SK-N-SH (cell line): ENCODE data around the gene RPL4. TPM values are rescaled to one million over a fixed set of nuclear protein-coding genes. Genes with fewer than 3 reads are reported as not detected.
"Not testable (repeated sequence)": the region's sequence is repeated elsewhere in the genome, so short reads cannot be mapped to it uniquely, and the experiment has no call there.

ENCODE experiments used
- CTCF ChIA-PET: fragments of 300-600, 350-600 bp; formaldehyde crosslinking; extraction: SDS; loops from one replicate; lab custom pipeline; 2021; lab: Yijun Ruan, JAX
- POLR2A ChIA-PET: fragments of 350-600 bp; sonication (Branson Sonifier 250); formaldehyde crosslinking; extraction: SDS; loops from one replicate; lab custom pipeline; 2020; ENCODE audit warnings: antibody characterized with exemption, inconsistent platforms; lab: Yijun Ruan, JAX
- DNase-seq: peaks from one replicate; pipeline ENCODE4 v3.0.0; 2012
- H2AFZ ChIP-seq: fragments of 200-600 bp; sonication (generic); 2 replicates; pipeline ENCODE4 v1.8.1; 2016; ENCODE audit warnings: antibody characterized with exemption, mild to moderate bottlenecking, low read depth
- H3F3A ChIP-seq: fragments of 200-600 bp; sonication (generic); replicated peaks from 2 replicates; pipeline ENCODE3; 2016; ENCODE audit warnings: antibody characterized with exemption, mild to moderate bottlenecking; ENCODE audit not compliant: insufficient read depth
- H3K27ac ChIP-seq, 2 experiments: fragments of 200-500 bp in 1 of 2; fragments of 200-600 bp in 1 of 2; sonication (Bioruptor generic) in 1 of 2; sonication (generic), shearing (Covaris generic) in 1 of 2; 2 replicates each; pipeline versions ENCODE4 v1.5.1 to v1.6.1; 2014 to 2016; ENCODE audit warnings: low read depth in 2 of 2, inconsistent platforms in 1 of 2, low read length in 1 of 2, mild to moderate bottlenecking in 1 of 2, mixed read lengths in 1 of 2
- H3K27me3 ChIP-seq: fragments of 200-600 bp; sonication (generic), shearing (Covaris generic); 2 replicates; pipeline ENCODE4 v1.6.1; 2016; ENCODE audit warnings: mixed run types; ENCODE audit not compliant: insufficient read depth
- H3K36me3 ChIP-seq, 2 experiments: fragments of 200-500 bp in 1 of 2; fragments of 200-600 bp in 1 of 2; sonication (Bioruptor generic) in 1 of 2; sonication (generic) in 1 of 2; replicated peaks in 1 of 2; 2 replicates each; pipeline versions ENCODE3 to v1.5.1; 2014 to 2016; ENCODE audit warnings: low read length in 1 of 2, mild to moderate bottlenecking in 1 of 2; ENCODE audit not compliant: insufficient read depth in 2 of 2, control insufficient read depth in 1 of 2
- H3K4me1 ChIP-seq, 2 experiments: fragments of 200-500 bp in 1 of 2; fragments of 200-600 bp in 1 of 2; sonication (Bioruptor generic) in 1 of 2; sonication (generic), shearing (Covaris generic) in 1 of 2; 2 replicates each; pipeline versions ENCODE4 v1.5.1 to v1.6.1; 2014 to 2016; ENCODE audit warnings: low read depth in 1 of 2, low read length in 1 of 2, mixed run types in 1 of 2; ENCODE audit not compliant: insufficient read depth in 2 of 2, control insufficient read depth in 1 of 2
- H3K4me2 ChIP-seq: fragments of 200-600 bp; sonication (generic), shearing (Covaris generic); 2 replicates; pipeline ENCODE4 v1.6.1; 2017; ENCODE audit warnings: mixed run types
- H3K4me3 ChIP-seq, 2 experiments: fragments of 200-500 bp in 1 of 2; fragments of 200-600 bp in 1 of 2; sonication (Bioruptor generic) in 1 of 2; sonication (generic), shearing (Covaris generic) in 1 of 2; 2 replicates each; pipeline versions ENCODE4 v1.5.1 to v1.8.1; 2014 to 2016; ENCODE audit warnings: low read depth in 2 of 2, inconsistent platforms in 1 of 2, low read length in 1 of 2, mild to moderate bottlenecking in 1 of 2, mixed read lengths in 1 of 2, moderate library complexity in 1 of 2
- H3K79me2 ChIP-seq: fragments of 200-600 bp; sonication (generic); 2 replicates; pipeline ENCODE4 v1.8.1; 2017; ENCODE audit warnings: mild to moderate bottlenecking; ENCODE audit not compliant: insufficient read depth
- H3K9ac ChIP-seq: fragments of 200-600 bp; sonication (generic); 2 replicates; pipeline ENCODE4 v1.6.1; 2017; ENCODE audit warnings: mixed run types
- H3K9me2 ChIP-seq: fragments of 200-600 bp; sonication (generic); 2 replicates; pipeline ENCODE4 v1.6.1; 2017; ENCODE audit warnings: mixed run types
- H3K9me3 ChIP-seq: fragments of 200-600 bp; sonication (generic); 2 replicates; pipeline ENCODE4 v1.6.1; 2017; ENCODE audit warnings: mixed run types, mild to moderate bottlenecking, moderate library complexity
- H4K20me1 ChIP-seq: fragments of 200-600 bp; sonication (generic); 2 replicates; pipeline ENCODE4 v1.6.1; 2017; ENCODE audit warnings: mild to moderate bottlenecking, mixed run types; ENCODE audit not compliant: insufficient read depth
- RCOR1 ChIP-seq: fragments of 150-350 bp; IDR thresholded peaks from 2 replicates; pipeline ENCODE4 v1.6.1; 2017; ENCODE audit warnings: antibody characterized with exemption, low read length
- RFX5 ChIP-seq: IDR thresholded peaks from 2 replicates; pipeline ENCODE4 v1.6.1; 2012; ENCODE audit warnings: mild to moderate bottlenecking, improper control_type of control experiment, low read length
- SMC3 ChIP-seq: IDR thresholded peaks from 2 replicates; pipeline ENCODE4 v1.6.1; 2012; ENCODE audit warnings: low read depth, low read length, improper control_type of control experiment
- USF1 ChIP-seq: IDR thresholded peaks from 2 replicates; pipeline ENCODE4 v1.4.0; 2012; ENCODE audit warnings: low read depth, borderline replicate concordance
- WGBS: methylation state at CpG from one replicate; pipeline ENCODE4 v1.1.6; 2017; ENCODE audit warnings: low lambda C conversion rate; 5-methylcytosine and 5-hydroxymethylcytosine counted together
- polyA plus RNA-seq, 3 experiments: library from polyadenylated mRNA; depleted of rRNA; stranded (reverse); fragments of >200 nt; gene quantifications; 2 replicates each; pipeline ENCODE4 v1.2.3, GENCODE V29; 2012

Gene RPL4
- polyA plus RNA-seq, 1 of the 3 experiments (the other 2 are of a cell fraction), result 3,177 TPM

GRCh38 chr15:66472176-66472999 lies 32.3 kb downstream of the RPL4 start:
- ChIA-PET CTCF (interaction anchor here (0.9 to 2.2 kb wide), 3 partner anchors 25 to 112 kb away, joined by 3 to 11 read pairs (median 4); partner anchors contain the start of gene SNAPC5), POLR2A (no interaction called here)
- H3K9me2 ChIP-seq, result no peaks in the 10 kb centered on the region
- H3K79me2 ChIP-seq, result no peaks in the 10 kb centered on the region
- H3K4me3 ChIP-seq, result no peak overlapping the region
- no peaks in the 10 kb centered on the region for H3K36me3 ChIP-seq
- H3K4me2 ChIP-seq, result no peak overlapping the region
- no peak overlapping the region for H3K9ac ChIP-seq
- H4K20me1 ChIP-seq, result no peaks in the 10 kb centered on the region
- H2AFZ ChIP-seq, result no peak overlapping the region
- 87% methylated on average over 8 of the region's 8 CpGs for WGBS
- H3K9me3 ChIP-seq, result no peaks in the 10 kb centered on the region
- H3K27me3 ChIP-seq, result no peaks in the 10 kb centered on the region
- no peaks in the 10 kb centered on the region for H3F3A ChIP-seq
- peaks cover 0 to 9% of the 10 kb centered on the region in 2 experiments; a peak in 1 of 4 replicates for H3K4me1 ChIP-seq
- TF ChIP-seq USF1 (no peak), RCOR1 (no peak), SMC3 (no peak), RFX5 (no peak)
- no peak overlapping the region for H3K27ac ChIP-seq
- DNase-seq, result no peak

GRCh38 chr15:66470825-66471224 lies 33.8 kb downstream of the RPL4 start:
- H3K9me3 ChIP-seq, H3K9me2 ChIP-seq, H2AFZ ChIP-seq, H3K4me3 ChIP-seq, H3K27me3 ChIP-seq, H3F3A ChIP-seq, H3K27ac ChIP-seq, H3K4me2 ChIP-seq, POLR2A ChIA-PET, H3K36me3 ChIP-seq, H3K79me2 ChIP-seq, H3K9ac ChIP-seq, H3K4me1 ChIP-seq, DNase-seq, H4K20me1 ChIP-seq: not testable (repeated sequence)
- WGBS, result 88% methylated on average over 4 of the region's 4 CpGs
- CTCF ChIA-PET, result interaction anchor here (0.6 to 2.2 kb wide), 2 partner anchors 27 to 139 kb away, joined by 3 to 11 read pairs; partner anchors contain the start of gene SNAPC5

- POLR2A ChIA-PET, DNase-seq, H3K27ac ChIP-seq, H3K9ac ChIP-seq, H3K9me3 ChIP-seq, H3K79me2 ChIP-seq, H3K36me3 ChIP-seq, H3F3A ChIP-seq, H3K4me2 ChIP-seq, H2AFZ ChIP-seq, H3K4me1 ChIP-seq, H3K4me3 ChIP-seq, H4K20me1 ChIP-seq, CTCF ChIA-PET, H3K27me3 ChIP-seq, H3K9me2 ChIP-seq: not testable (repeated sequence)
- 97% methylated on average over 11 of the region's 11 CpGs for WGBS
Observed at GRCh38 chr15:66467162-66468040, 37.3 kb downstream of the RPL4 start.

- H2AFZ ChIP-seq, POLR2A ChIA-PET, H3K4me1 ChIP-seq, H3K9ac ChIP-seq, H4K20me1 ChIP-seq, H3K9me2 ChIP-seq, H3K79me2 ChIP-seq, H3K27me3 ChIP-seq, DNase-seq, H3K4me3 ChIP-seq, H3K4me2 ChIP-seq, H3K27ac ChIP-seq, H3K36me3 ChIP-seq, H3K9me3 ChIP-seq, H3F3A ChIP-seq: not testable (repeated sequence)
- 95% methylated on average over 6 of the region's 6 CpGs for WGBS
- CTCF ChIA-PET, result interaction anchor here (1.4 kb wide), 1 partner anchor 9 kb away, joined by 4 read pairs; no protein-coding TSS in a partner anchor
Observed at GRCh38 chr15:66465294-66465693, 39.4 kb downstream of the RPL4 start.
